ENCODE measurements around the gene ANKS1B. TPM values are rescaled to one million over a fixed set of nuclear protein-coding genes. Genes with fewer than 3 reads are reported as not detected.
"Not testable (repeated sequence)": the region's sequence is repeated elsewhere in the genome, so short reads cannot be mapped to it uniquely, and the experiment has no call there.

ANKS1B gene
- total RNA-seq, 1 experiment from 2014 or later: 0.61 TPM

GRCh38 chr12:100017056-100017455, 32.3 kb upstream of the ANKS1B start:
- H3K4me1 ChIP-seq: no peaks in the 10 kb centered on the region
- CTCF ChIA-PET: no interaction called here
- H3K9me3 Mint-ChIP-seq (ENCODE audit: unreplicated experiment): no peaks in the 10 kb centered on the region
- H3K4me3 Mint-ChIP-seq (ENCODE audit: unreplicated experiment): no peak overlapping the region
- no peak for TF ChIP-seq CTCF (IDR thresholded peaks at IDR 0.05; ENCODE audit: insufficient read depth in 1 of 2, low read depth in 1 of 2, low read length in 1 of 2, severe bottlenecking in 1 of 2, unreplicated experiment in 1 of 2)
- H3K36me3 Mint-ChIP-seq (ENCODE audit: insufficient read depth, unreplicated experiment): no peaks in the 10 kb centered on the region
- no peaks in the 10 kb centered on the region for H3K4me1 Mint-ChIP-seq (ENCODE audit: low read depth, unreplicated experiment)
- H3K27me3 Mint-ChIP-seq (ENCODE audit: insufficient read depth, unreplicated experiment): no peaks in the 10 kb centered on the region
- no peaks in the 10 kb centered on the region for H3K36me3 ChIP-seq (ENCODE audit: control insufficient read depth, insufficient read depth, low read length)
- no peak for DNase-seq
- no TSS peak for BruUV-seq (replicated peaks)
- no peak overlapping the region for H3K4me3 ChIP-seq (ENCODE audit: low read depth, low read length)
- POLR2A ChIA-PET: no interaction called here
- H3K27me3 ChIP-seq (replicated peaks; ENCODE audit: control insufficient read depth, insufficient read depth, low read length): no peaks in the 10 kb centered on the region
- no peaks in the 10 kb centered on the region for H3K9me3 ChIP-seq
- H3K27ac Mint-ChIP-seq (ENCODE audit: unreplicated experiment): no peak overlapping the region
- intact Hi-C loops (cut with micrococcal nuclease; ENCODE audit: unreplicated experiment): no loop called here

GRCh38 chr12:100016304-100016703, 31.6 kb upstream of the ANKS1B start:
- H3K36me3 Mint-ChIP-seq (ENCODE audit: insufficient read depth, unreplicated experiment); H3K9me3 Mint-ChIP-seq (ENCODE audit: unreplicated experiment); H3K9me3 ChIP-seq; BruUV-seq (replicated peaks); POLR2A ChIA-PET; H3K4me1 Mint-ChIP-seq (ENCODE audit: low read depth, unreplicated experiment); H3K36me3 ChIP-seq (ENCODE audit: control insufficient read depth, insufficient read depth, low read length); H3K27me3 ChIP-seq (replicated peaks; ENCODE audit: control insufficient read depth, insufficient read depth, low read length); H3K4me1 ChIP-seq; intact Hi-C loops (cut with micrococcal nuclease; ENCODE audit: unreplicated experiment); H3K27ac Mint-ChIP-seq (ENCODE audit: unreplicated experiment); H3K4me3 Mint-ChIP-seq (ENCODE audit: unreplicated experiment); H3K4me3 ChIP-seq (ENCODE audit: low read depth, low read length); H3K27me3 Mint-ChIP-seq (ENCODE audit: insufficient read depth, unreplicated experiment); DNase-seq; CTCF ChIA-PET: not testable (repeated sequence)

- H3K4me1 ChIP-seq; H3K36me3 Mint-ChIP-seq (ENCODE audit: insufficient read depth, unreplicated experiment); H3K4me1 Mint-ChIP-seq (ENCODE audit: low read depth, unreplicated experiment); H3K9me3 Mint-ChIP-seq (ENCODE audit: unreplicated experiment); H3K27me3 ChIP-seq (replicated peaks; ENCODE audit: control insufficient read depth, insufficient read depth, low read length); intact Hi-C loops (cut with micrococcal nuclease; ENCODE audit: unreplicated experiment); H3K27ac Mint-ChIP-seq (ENCODE audit: unreplicated experiment); H3K27me3 Mint-ChIP-seq (ENCODE audit: insufficient read depth, unreplicated experiment); H3K9me3 ChIP-seq; BruUV-seq (replicated peaks); DNase-seq; CTCF ChIA-PET; H3K4me3 ChIP-seq (ENCODE audit: low read depth, low read length); POLR2A ChIA-PET; H3K4me3 Mint-ChIP-seq (ENCODE audit: unreplicated experiment); H3K36me3 ChIP-seq (ENCODE audit: control insufficient read depth, insufficient read depth, low read length): not testable (repeated sequence)
Measured at GRCh38 chr12:100005846-100006245, 21.1 kb upstream of the ANKS1B start.

GRCh38 chr12:99997806-99998205, 13.1 kb upstream of the ANKS1B start:
- Mint-ChIP-seq H3K27me3 (ENCODE audit: insufficient read depth, unreplicated experiment) (no peaks in the 10 kb centered on the region), H3K4me1 (ENCODE audit: low read depth, unreplicated experiment) (no peaks in the 10 kb centered on the region), H3K27ac (ENCODE audit: unreplicated experiment) (no peak overlapping the region), H3K9me3 (ENCODE audit: unreplicated experiment) (no peaks in the 10 kb centered on the region), H3K4me3 (ENCODE audit: unreplicated experiment) (no peak overlapping the region), H3K36me3 (ENCODE audit: insufficient read depth, unreplicated experiment) (peaks cover 6% of the 10 kb centered on the region)
- BruUV-seq (replicated peaks): no TSS peak
- CTCF ChIA-PET: no interaction called here
- Histone ChIP-seq H3K4me3 (ENCODE audit: low read depth, low read length) (no peak overlapping the region), H3K9me3 (peaks cover 4% of the 10 kb centered on the region; the same call in 1 of the 2 replicates), H3K4me1 (peaks cover 9% of the 10 kb centered on the region; the same call in 1 of the 2 replicates), H3K36me3 (ENCODE audit: control insufficient read depth, insufficient read depth, low read length) (no peaks in the 10 kb centered on the region), H3K27me3 (replicated peaks; ENCODE audit: control insufficient read depth, insufficient read depth, low read length) (no peaks in the 10 kb centered on the region)
- intact Hi-C loops (cut with micrococcal nuclease; ENCODE audit: unreplicated experiment): no loop called here
- POLR2A ChIA-PET: no interaction called here
- no peak for TF ChIP-seq CTCF (IDR thresholded peaks at IDR 0.05; ENCODE audit: insufficient read depth in 1 of 2, low read depth in 1 of 2, low read length in 1 of 2, severe bottlenecking in 1 of 2, unreplicated experiment in 1 of 2)
- no peak for DNase-seq

Data from Caco-2 (cell line).